IPS-20b (cell line): ENCODE data around the gene SPECC1.
"Not testable (repeated sequence)": the region's sequence is repeated elsewhere in the genome, so short reads cannot be mapped to it uniquely, and the experiment has no call there.

ENCODE experiments used
- H3K27ac ChIP-seq: one replicate; pipeline ENCODE4 v1.5.1; 2013; ENCODE audit warnings: low read length
- H3K27me3 ChIP-seq: 2 replicates; pipeline ENCODE4 v1.6.1; 2013; ENCODE audit warnings: mild to moderate bottlenecking, low read length, inconsistent platforms; ENCODE audit not compliant: insufficient read depth
- H3K36me3 ChIP-seq: 2 replicates; pipeline ENCODE4 v1.6.1; 2013; ENCODE audit warnings: low read depth, mild to moderate bottlenecking, inconsistent platforms, low read length, moderate library complexity; ENCODE audit not compliant: insufficient read depth
- H3K4me1 ChIP-seq: 2 replicates; pipeline ENCODE4 v1.6.1; 2013; ENCODE audit warnings: mild to moderate bottlenecking, control low read depth, inconsistent platforms, low read length, moderate library complexity; ENCODE audit not compliant: insufficient read depth
- H3K4me3 ChIP-seq: 2 replicates; pipeline ENCODE4 v1.5.1; 2013; ENCODE audit warnings: mild to moderate bottlenecking, low read length, inconsistent platforms
- H3K9ac ChIP-seq: 2 replicates; pipeline ENCODE4 v1.6.1; 2013; ENCODE audit warnings: low read depth, mild to moderate bottlenecking, inconsistent platforms, low read length, moderate library complexity
- H3K9me3 ChIP-seq: 2 replicates; pipeline ENCODE4 v1.6.1; 2013; ENCODE audit warnings: mild to moderate bottlenecking, low read depth, low read length, inconsistent platforms; ENCODE audit not compliant: insufficient read depth

SPECC1 gene

GRCh38 chr17:20173091-20173490 lies 163.9 kb downstream of the SPECC1 start:
- Histone ChIP-seq H3K4me3 (no peak overlapping the region), H3K27ac (no peak overlapping the region), H3K9ac (peak overlapping the region; percentile 1; the same call in 1 of the 2 replicates), H3K9me3 (no peaks in the 10 kb centered on the region), H3K27me3 (no peaks in the 10 kb centered on the region), H3K36me3 (no peaks in the 10 kb centered on the region), H3K4me1 (peaks cover 50% of the 10 kb centered on the region)

GRCh38 chr17:20174588-20175265 lies 165.6 kb downstream of the SPECC1 start:
- Histone ChIP-seq H3K27me3 (no peaks in the 10 kb centered on the region), H3K9ac (no peak overlapping the region), H3K36me3 (no peaks in the 10 kb centered on the region), H3K4me1 (peaks cover 62% of the 10 kb centered on the region), H3K9me3 (no peaks in the 10 kb centered on the region), H3K27ac (no peak overlapping the region), H3K4me3 (no peak overlapping the region)

- no peaks in the 10 kb centered on the region for H3K27me3 ChIP-seq
- H3K27ac ChIP-seq, result no peak overlapping the region
- H3K4me1 ChIP-seq, result peaks cover 40% of the 10 kb centered on the region
- no peak overlapping the region for H3K4me3 ChIP-seq
- H3K36me3 ChIP-seq, result no peaks in the 10 kb centered on the region
- no peaks in the 10 kb centered on the region for H3K9me3 ChIP-seq
- H3K9ac ChIP-seq, result no peak overlapping the region
Observed at GRCh38 chr17:20179041-20179440, 169.9 kb downstream of the SPECC1 start.

GRCh38 chr17:20180661-20181060 lies 171.5 kb downstream of the SPECC1 start:
- H3K27ac ChIP-seq, result no peak overlapping the region
- peaks cover 38% of the 10 kb centered on the region for H3K4me1 ChIP-seq
- H3K9me3 ChIP-seq, result no peaks in the 10 kb centered on the region
- H3K36me3 ChIP-seq, result no peaks in the 10 kb centered on the region
- no peak overlapping the region for H3K4me3 ChIP-seq
- H3K27me3 ChIP-seq, result no peaks in the 10 kb centered on the region
- H3K9ac ChIP-seq, result no peak overlapping the region

GRCh38 chr17:20184181-20184580 lies 175.0 kb downstream of the SPECC1 start:
- no peaks in the 10 kb centered on the region for H3K9me3 ChIP-seq

GRCh38 chr17:20184977-20185619 lies 175.9 kb downstream of the SPECC1 start:
- Histone ChIP-seq H3K9ac (no peak overlapping the region), H3K27me3 (no peaks in the 10 kb centered on the region), H3K9me3 (no peaks in the 10 kb centered on the region), H3K36me3 (no peaks in the 10 kb centered on the region), H3K4me3 (no peak overlapping the region), H3K27ac (no peak overlapping the region), H3K4me1 (peaks cover 36% of the 10 kb centered on the region)

More at GRCh38 chr17:20184181-20184580, 175.0 kb downstream of the SPECC1 start:
- H3K27me3 ChIP-seq, result no peaks in the 10 kb centered on the region
- no peak overlapping the region for H3K27ac ChIP-seq
- no peak overlapping the region for H3K9ac ChIP-seq
- H3K4me1 ChIP-seq, result peaks cover 32% of the 10 kb centered on the region; the same call in 1 of the 2 replicates
- H3K36me3 ChIP-seq, result no peaks in the 10 kb centered on the region
- no peak overlapping the region for H3K4me3 ChIP-seq

- no peak overlapping the region for H3K9ac ChIP-seq
- no peaks in the 10 kb centered on the region for H3K9me3 ChIP-seq
- H3K36me3 ChIP-seq, result no peaks in the 10 kb centered on the region
- no peaks in the 10 kb centered on the region for H3K27me3 ChIP-seq
- no peak overlapping the region for H3K27ac ChIP-seq
- H3K4me3 ChIP-seq, result no peak overlapping the region
- H3K4me1 ChIP-seq, result peaks cover 47% of the 10 kb centered on the region
Observed at GRCh38 chr17:20187049-20187448, 177.9 kb downstream of the SPECC1 start.

GRCh38 chr17:20189302-20189701 lies 180.1 kb downstream of the SPECC1 start:
- H3K9ac ChIP-seq, result peak overlapping the region; percentile 63; the same call in 1 of the 2 replicates
- H3K4me3 ChIP-seq, result peak overlapping the region; percentile 36; the same call in 1 of the 2 replicates
- H3K27me3 ChIP-seq, result no peaks in the 10 kb centered on the region
- H3K27ac ChIP-seq, result peak overlapping the region; percentile 86
- no peaks in the 10 kb centered on the region for H3K9me3 ChIP-seq
- H3K36me3 ChIP-seq, result no peaks in the 10 kb centered on the region
- H3K4me1 ChIP-seq, result peaks cover 46% of the 10 kb centered on the region

GRCh38 chr17:20189979-20190378 lies 180.8 kb downstream of the SPECC1 start:
- peaks cover 40% of the 10 kb centered on the region for H3K4me1 ChIP-seq
- H3K4me3 ChIP-seq, result peak overlapping the region; percentile 36; the same call in 1 of the 2 replicates
- H3K9me3 ChIP-seq, result peaks cover 5% of the 10 kb centered on the region
- 0 out of 2 replicates have a peak, but pooled peaks cover 4% of the 10 kb centered on the region for H3K36me3 ChIP-seq
- H3K9ac ChIP-seq, result peak overlapping the region; percentile 63; the same call in 1 of the 2 replicates
- H3K27ac ChIP-seq, result peak overlapping the region; percentile 86
- H3K27me3 ChIP-seq, result no peaks in the 10 kb centered on the region

GRCh38 chr17:20190605-20191004 lies 181.4 kb downstream of the SPECC1 start:
- H3K27ac ChIP-seq, result peak overlapping the region; percentile 56
- 0 out of 2 replicates have a peak, but pooled peaks cover 5% of the 10 kb centered on the region for H3K36me3 ChIP-seq
- peak overlapping the region; percentile 63; the same call in 1 of the 2 replicates for H3K9ac ChIP-seq
- peak overlapping the region; percentile 36; the same call in 1 of the 2 replicates for H3K4me3 ChIP-seq
- peaks cover 37% of the 10 kb centered on the region for H3K4me1 ChIP-seq
- H3K9me3 ChIP-seq, result peaks cover 11% of the 10 kb centered on the region
- H3K27me3 ChIP-seq, result no peaks in the 10 kb centered on the region

GRCh38 chr17:20191056-20191455 lies 181.9 kb downstream of the SPECC1 start:
- peaks cover 37% of the 10 kb centered on the region for H3K4me1 ChIP-seq
- peaks cover 15% of the 10 kb centered on the region for H3K9me3 ChIP-seq
- H3K9ac ChIP-seq, result peak overlapping the region; percentile 63; the same call in 1 of the 2 replicates
- peaks cover 7% of the 10 kb centered on the region for H3K36me3 ChIP-seq
- peak overlapping the region; percentile 36; the same call in 1 of the 2 replicates for H3K4me3 ChIP-seq
- H3K27me3 ChIP-seq, result no peaks in the 10 kb centered on the region
- H3K27ac ChIP-seq, result peak overlapping the region; percentile 56

GRCh38 chr17:20196286-20196685 lies 187.1 kb downstream of the SPECC1 start:
- not testable (repeated sequence) for H3K27me3 ChIP-seq, H3K27ac ChIP-seq, H3K9ac ChIP-seq, H3K4me3 ChIP-seq, H3K36me3 ChIP-seq
- peaks cover 28% of the 10 kb centered on the region for H3K9me3 ChIP-seq
- H3K4me1 ChIP-seq, result peaks cover 13% of the 10 kb centered on the region
